ENCODE results near the gene KRTAP19-8.

DNA sequence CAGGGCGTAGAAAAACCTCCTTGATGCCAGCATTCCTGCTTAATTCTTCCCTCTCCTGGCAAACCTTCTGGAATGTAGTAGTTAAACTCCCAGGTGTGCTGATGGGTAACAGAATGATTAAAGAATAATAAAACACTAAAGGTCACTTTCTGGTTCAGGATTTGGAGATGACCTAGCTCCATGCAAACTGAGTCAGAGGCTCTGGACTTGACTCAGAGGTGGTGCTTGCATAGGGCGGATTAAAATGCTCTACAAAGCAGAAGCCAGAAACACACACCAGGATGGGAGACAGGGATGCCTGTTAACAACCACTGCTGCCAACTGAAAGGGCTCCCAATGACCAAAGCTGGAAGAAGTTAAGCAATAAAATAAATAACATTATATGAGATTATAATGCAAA is 41.5 kb downstream of the KRTAP19-8 start:
- TF ChIP-seq, protein P1, sequence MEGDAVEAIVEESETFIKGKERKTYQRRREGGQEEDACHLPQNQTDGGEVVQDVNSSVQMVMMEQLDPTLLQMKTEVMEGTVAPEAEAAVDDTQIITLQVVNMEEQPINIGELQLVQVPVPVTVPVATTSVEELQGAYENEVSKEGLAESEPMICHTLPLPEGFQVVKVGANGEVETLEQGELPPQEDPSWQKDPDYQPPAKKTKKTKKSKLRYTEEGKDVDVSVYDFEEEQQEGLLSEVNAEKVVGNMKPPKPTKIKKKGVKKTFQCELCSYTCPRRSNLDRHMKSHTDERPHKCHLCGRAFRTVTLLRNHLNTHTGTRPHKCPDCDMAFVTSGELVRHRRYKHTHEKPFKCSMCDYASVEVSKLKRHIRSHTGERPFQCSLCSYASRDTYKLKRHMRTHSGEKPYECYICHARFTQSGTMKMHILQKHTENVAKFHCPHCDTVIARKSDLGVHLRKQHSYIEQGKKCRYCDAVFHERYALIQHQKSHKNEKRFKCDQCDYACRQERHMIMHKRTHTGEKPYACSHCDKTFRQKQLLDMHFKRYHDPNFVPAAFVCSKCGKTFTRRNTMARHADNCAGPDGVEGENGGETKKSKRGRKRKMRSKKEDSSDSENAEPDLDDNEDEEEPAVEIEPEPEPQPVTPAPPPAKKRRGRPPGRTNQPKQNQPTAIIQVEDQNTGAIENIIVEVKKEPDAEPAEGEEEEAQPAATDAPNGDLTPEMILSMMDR (IDR thresholded peaks at IDR 0.05): no peak
- TF ChIP-seq ZFX (IDR thresholded peaks at IDR 0.05; ENCODE audit: borderline replicate concordance): no peak

Data from 22Rv1 (cell line).